H1 (cell line): Measurements from ENCODE around the gene COL2A1.

Source experiments
- ASH2L ChIP-seq: fragments of 200-600, 300-600 bp; sonication (generic); IDR thresholded peaks from one replicate; pipeline ENCODE4 v1.7.1; 2017; ENCODE audit warnings: low read length
- BCL11A ChIP-seq, 2 experiments: IDR thresholded peaks; one replicate each; pipeline ENCODE4 v1.6.1; 2011; ENCODE audit warnings: low read depth in 2 of 2, low read length in 2 of 2, mild to moderate bottlenecking in 2 of 2
- KDM1A ChIP-seq: fragments of 200-600, 300-600 bp; sonication (generic); IDR thresholded peaks from 2 replicates; pipeline ENCODE4 v1.7.1; 2016; ENCODE audit warnings: mild to moderate bottlenecking, low read length, borderline replicate concordance
- POLR2A ChIP-seq, 2 experiments: IDR thresholded peaks; 1 replicate in 1 of 2; 2 replicates in 1 of 2; pipeline ENCODE4 v1.6.1; 2011; ENCODE audit warnings: low read depth in 2 of 2, low read length in 2 of 2, mild to moderate bottlenecking in 2 of 2; ENCODE audit errors: control extremely low read depth in 1 of 2
- POLR2AphosphoS5 ChIP-seq: IDR thresholded peaks from 2 replicates; pipeline ENCODE4 v1.6.1; 2011; ENCODE audit warnings: low read depth, low read length
- RAD21 ChIP-seq, 2 experiments: IDR thresholded peaks in 1 of 2; conservative IDR thresholded peaks in 1 of 2; 2 replicates each; pipeline ENCODE4 v1.6.1; 2011; ENCODE audit warnings: low read depth in 2 of 2, low read length in 2 of 2, improper control_type of control experiment in 1 of 2, inconsistent platforms in 1 of 2, mild to moderate bottlenecking in 1 of 2, moderate library complexity in 1 of 2
- SP1 ChIP-seq: IDR thresholded peaks from 2 replicates; pipeline ENCODE4 v1.6.1; 2011; ENCODE audit warnings: low read depth, low read length
- SRF ChIP-seq: IDR thresholded peaks from 2 replicates; pipeline ENCODE4 v1.6.1; 2011; ENCODE audit warnings: mild to moderate bottlenecking, low read depth, low read length, moderate library complexity
- YY1 ChIP-seq: IDR thresholded peaks from 2 replicates; pipeline ENCODE4 v1.6.1; 2011; ENCODE audit warnings: low read depth, mild to moderate bottlenecking, low read length
- ZNF274 ChIP-seq: IDR thresholded peaks from 2 replicates; pipeline ENCODE4 v1.7.0; 2012; ENCODE audit warnings: low read length, borderline replicate concordance; ENCODE audit errors: extremely low read depth
- TF ChIP-seq, protein P1 (sequence below), 3 experiments: IDR thresholded peaks; 1 replicate in 2 of 3; 2 replicates in 1 of 3; pipeline versions ENCODE4 v1.5.1 to v1.6.1; 2011; ENCODE audit warnings: low read length in 3 of 3, mild to moderate bottlenecking in 3 of 3, inconsistent platforms in 2 of 3, low read depth in 1 of 3, moderate library complexity in 1 of 3; ENCODE audit not compliant: insufficient read depth in 1 of 3; ENCODE audit errors: control extremely low read depth in 1 of 3
- TF ChIP-seq, protein P2 (sequence below): IDR thresholded peaks from 2 replicates; pipeline ENCODE4 v1.6.1; 2011; ENCODE audit warnings: low read length, improper control_type of control experiment

DNA sequence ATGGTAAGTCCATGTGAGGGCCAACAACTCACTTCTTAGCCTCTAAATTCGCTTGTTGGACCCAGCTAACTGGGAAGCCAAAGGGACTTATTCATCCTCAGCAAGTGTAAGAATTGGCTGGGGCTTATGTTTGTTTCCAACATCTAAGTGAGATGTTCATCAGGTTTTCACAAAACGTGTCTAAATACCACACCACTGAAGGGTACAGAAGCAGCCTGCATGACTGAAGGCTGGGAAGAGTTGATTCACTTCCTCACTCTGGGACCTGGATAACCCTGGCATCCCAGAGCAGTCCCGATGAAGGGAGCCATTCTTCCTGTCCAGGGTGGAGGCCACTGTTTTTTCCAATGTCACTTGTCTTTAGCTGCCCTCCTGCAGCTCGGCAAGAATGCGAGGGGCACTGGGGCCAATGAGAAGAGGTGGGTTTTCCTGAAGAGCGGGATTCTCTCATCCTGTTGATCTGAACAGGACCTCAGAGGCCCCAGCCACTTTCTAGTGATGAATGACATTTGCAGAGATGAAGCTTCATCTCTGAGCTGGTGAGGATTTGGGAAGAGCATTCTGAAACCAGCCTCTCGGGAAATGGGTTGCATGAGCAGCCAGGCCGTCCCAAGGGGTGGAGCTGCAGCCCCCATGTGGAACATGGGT is 12.2 kb upstream of the COL2A1 start:
- TF ChIP-seq KDM1A, result no peak
- TF ChIP-seq ASH2L, result no peak
- no peak for TF ChIP-seq SRF
- no peak for TF ChIP-seq SP1
- TF ChIP-seq ZNF274, result no peak
- TF ChIP-seq, protein P1, sequence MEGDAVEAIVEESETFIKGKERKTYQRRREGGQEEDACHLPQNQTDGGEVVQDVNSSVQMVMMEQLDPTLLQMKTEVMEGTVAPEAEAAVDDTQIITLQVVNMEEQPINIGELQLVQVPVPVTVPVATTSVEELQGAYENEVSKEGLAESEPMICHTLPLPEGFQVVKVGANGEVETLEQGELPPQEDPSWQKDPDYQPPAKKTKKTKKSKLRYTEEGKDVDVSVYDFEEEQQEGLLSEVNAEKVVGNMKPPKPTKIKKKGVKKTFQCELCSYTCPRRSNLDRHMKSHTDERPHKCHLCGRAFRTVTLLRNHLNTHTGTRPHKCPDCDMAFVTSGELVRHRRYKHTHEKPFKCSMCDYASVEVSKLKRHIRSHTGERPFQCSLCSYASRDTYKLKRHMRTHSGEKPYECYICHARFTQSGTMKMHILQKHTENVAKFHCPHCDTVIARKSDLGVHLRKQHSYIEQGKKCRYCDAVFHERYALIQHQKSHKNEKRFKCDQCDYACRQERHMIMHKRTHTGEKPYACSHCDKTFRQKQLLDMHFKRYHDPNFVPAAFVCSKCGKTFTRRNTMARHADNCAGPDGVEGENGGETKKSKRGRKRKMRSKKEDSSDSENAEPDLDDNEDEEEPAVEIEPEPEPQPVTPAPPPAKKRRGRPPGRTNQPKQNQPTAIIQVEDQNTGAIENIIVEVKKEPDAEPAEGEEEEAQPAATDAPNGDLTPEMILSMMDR (IDR thresholded peaks at IDR 0.05; ENCODE audit: control extremely low read depth in 1 of 3, insufficient read depth in 1 of 3, low read depth in 1 of 3, low read length in 3 of 3), result no peak
- TF ChIP-seq POLR2A (IDR thresholded peaks at IDR 0.05; ENCODE audit: control extremely low read depth in 1 of 2, low read depth in 2 of 2, low read length in 2 of 2), result no peak
- no peak for TF ChIP-seq POLR2AphosphoS5
- no peak for TF ChIP-seq YY1
- no peak for TF ChIP-seq RAD21 (IDR thresholded peaks at IDR 0.05 in 1 of 2, conservative IDR thresholded peaks at IDR 0.05 in 1 of 2; ENCODE audit: low read depth in 2 of 2, low read length in 2 of 2)
- TF ChIP-seq BCL11A (IDR thresholded peaks at IDR 0.05; ENCODE audit: low read depth in 2 of 2, low read length in 2 of 2), result no peak
- TF ChIP-seq, protein P2, sequence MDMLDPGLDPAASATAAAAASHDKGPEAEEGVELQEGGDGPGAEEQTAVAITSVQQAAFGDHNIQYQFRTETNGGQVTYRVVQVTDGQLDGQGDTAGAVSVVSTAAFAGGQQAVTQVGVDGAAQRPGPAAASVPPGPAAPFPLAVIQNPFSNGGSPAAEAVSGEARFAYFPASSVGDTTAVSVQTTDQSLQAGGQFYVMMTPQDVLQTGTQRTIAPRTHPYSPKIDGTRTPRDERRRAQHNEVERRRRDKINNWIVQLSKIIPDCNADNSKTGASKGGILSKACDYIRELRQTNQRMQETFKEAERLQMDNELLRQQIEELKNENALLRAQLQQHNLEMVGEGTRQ, result no peak
